ENCODE results near the gene KIF22.
"Not testable (repeated sequence)": the region's sequence is repeated elsewhere in the genome, so short reads cannot be mapped to it uniquely, and the experiment has no call there.

KIF22 gene

GRCh38 chr16:29790183-29790948, at the start of gene KIF22:
Gene KIF22, plus strand, starts transcription at chr16:29790751. Its CDS starts 9 bp downstream, at chr16:29790760.
- DNase-seq: peak; percentile 100

- no peak for DNase-seq
Measured at GRCh38 chr16:29742683-29743275, 47.8 kb upstream of the KIF22 start.

- no peak for DNase-seq
Measured at GRCh38 chr16:29743475-29743826, 47.1 kb upstream of the KIF22 start.

GRCh38 chr16:29743827-29744531, 46.6 kb upstream of the KIF22 start:
- DNase-seq: peak; percentile 46

GRCh38 chr16:29744541-29745101, 45.9 kb upstream of the KIF22 start:
- peak; percentile 15 for DNase-seq

- peak; percentile 60 for DNase-seq
Measured at GRCh38 chr16:29745121-29745852, 45.3 kb upstream of the KIF22 start.

- peak; percentile 87 for DNase-seq
Measured at GRCh38 chr16:29745853-29746345, 44.7 kb upstream of the KIF22 start, which contains the start of gene C16orf54. Gene C16orf54, minus strand, starts transcription at chr16:29745990. Its CDS starts 1,039 bp downstream, at chr16:29744951.

- DNase-seq: not testable (repeated sequence)
Measured at GRCh38 chr16:29746518-29746917, 44.0 kb upstream of the KIF22 start.

GRCh38 chr16:29747947-29748759, 42.4 kb upstream of the KIF22 start:
- no peak for DNase-seq

GRCh38 chr16:29748760-29749149, 41.8 kb upstream of the KIF22 start:
- peak; percentile 46 for DNase-seq

GRCh38 chr16:29753516-29753915, 37.0 kb upstream of the KIF22 start:
- DNase-seq: no peak

- DNase-seq: no peak
Measured at GRCh38 chr16:29756654-29757053, 33.9 kb upstream of the KIF22 start.

GRCh38 chr16:29757086-29757485, 33.5 kb upstream of the KIF22 start:
- not testable (repeated sequence) for DNase-seq

GRCh38 chr16:29757950-29758466, 32.5 kb upstream of the KIF22 start:
- DNase-seq: no peak

- no peak for DNase-seq
Measured at GRCh38 chr16:29760567-29761279, 29.8 kb upstream of the KIF22 start.

- not testable (repeated sequence) for DNase-seq
Measured at GRCh38 chr16:29761280-29761651, 29.3 kb upstream of the KIF22 start.

GRCh38 chr16:29761882-29762281, 28.7 kb upstream of the KIF22 start:
- DNase-seq: no peak

GRCh38 chr16:29763326-29763725, 27.2 kb upstream of the KIF22 start:
- DNase-seq: no peak

GRCh38 chr16:29765167-29766032, 25.2 kb upstream of the KIF22 start:
- no peak for DNase-seq

- DNase-seq: no peak
Measured at GRCh38 chr16:29766571-29766970, 24.0 kb upstream of the KIF22 start.
